GM12878 (cell line): ENCODE results near the gene GHRL. TPM values are rescaled to one million over a fixed set of nuclear protein-coding genes. Genes with fewer than 3 reads are reported as not detected.

Experiments used
- ATAC-seq: fragments of 200-7000 bp; cut with Tn5 transposase; 3 replicates; pipeline ENCODE4 v1.9.1; 2020; ENCODE audit warnings: mild to moderate bottlenecking, moderate library complexity
- BruUV-seq: library from RNA; stranded (reverse); fragments of 400-500 nt; replicated peaks from 2 replicates; lab custom pipeline; 2021; lab: Mats Ljungman, UMichigan
- CTCF ChIA-PET: fragments of 300-600 bp; sonication (Branson Sonifier 250); formaldehyde crosslinking; extraction: SDS; loops from one replicate; lab custom pipeline; 2021; ENCODE audit warnings: inconsistent platforms; lab: Yijun Ruan, JAX
- POLR2A ChIA-PET: fragments of 350-600 bp; formaldehyde crosslinking; extraction: SDS; loops from one replicate; lab custom pipeline; 2021; ENCODE audit warnings: inconsistent platforms; lab: Charles Lee
- RAD21 ChIA-PET: fragments of 300-600 bp; sonication (Branson Sonifier 250); formaldehyde crosslinking; loops from one replicate; lab custom pipeline; 2023; ENCODE audit warnings: antibody characterized with exemption; ENCODE audit not compliant: unreplicated experiment; lab: Charles Lee
- SMC1A ChIA-PET: fragments of 300-600 bp; sonication (Branson Sonifier 250); formaldehyde crosslinking; loops from one replicate; lab custom pipeline; 2023; ENCODE audit not compliant: unreplicated experiment, uncharacterized antibody; lab: Charles Lee
- DNase-seq: peaks from one replicate; pipeline ENCODE4 v3.0.0-alpha.2; 2011; ENCODE audit warnings: low read depth, low spot score
- FAIRE-seq: peaks from 3 replicates; lab custom pipeline; 2011; peaks lifted over from hg19 to GRCh38; lab: Jason Lieb, UNC
- H2AFZ ChIP-seq: 2 replicates; pipeline ENCODE4 v1.6.0; 2011; ENCODE audit warnings: low read depth, low read length, control low read depth; ENCODE audit not compliant: control insufficient read depth
- H3K27ac ChIP-seq: 2 replicates; pipeline ENCODE4 v1.5.1; 2011; ENCODE audit warnings: control low read depth; ENCODE audit not compliant: control insufficient read depth, insufficient read depth
- H3K27me3 ChIP-seq, 2 experiments: replicated peaks in 1 of 2; 2 replicates each; pipeline versions ENCODE4 v1.6.0 to v1.6.1; 2011; ENCODE audit warnings: low read length in 1 of 2; ENCODE audit not compliant: control insufficient read depth in 2 of 2, insufficient read depth in 2 of 2
- H3K36me3 ChIP-seq, 2 experiments: 2 replicates each; pipeline ENCODE4 v1.5.1; 2011; ENCODE audit warnings: low read length in 1 of 2; ENCODE audit not compliant: control insufficient read depth in 2 of 2, insufficient read depth in 2 of 2
- H3K4me1 ChIP-seq: 2 replicates; pipeline ENCODE4 v1.6.1; 2011; ENCODE audit warnings: mild to moderate bottlenecking, low read length, moderate library complexity, mixed read lengths; ENCODE audit not compliant: control insufficient read depth, insufficient read depth
- H3K4me2 ChIP-seq: 2 replicates; pipeline ENCODE4 v1.6.0; 2011; ENCODE audit warnings: control low read depth; ENCODE audit not compliant: control insufficient read depth, insufficient read depth
- H3K4me3 ChIP-seq: fragments of 200-600 bp; sonication (generic); 2 replicates; pipeline ENCODE4 v1.5.1; 2016
- H3K79me2 ChIP-seq: 2 replicates; pipeline ENCODE4 v1.6.0; 2011; ENCODE audit warnings: low read length; ENCODE audit not compliant: control insufficient read depth, insufficient read depth
- H3K9ac ChIP-seq: 2 replicates; pipeline ENCODE4 v1.8.0; 2011; ENCODE audit warnings: low read length, control low read depth, mixed read lengths; ENCODE audit not compliant: control insufficient read depth, insufficient read depth
- H3K9me3 ChIP-seq: replicated peaks from 3 replicates; pipeline ENCODE4 v1.5.1; 2011; ENCODE audit warnings: mild to moderate bottlenecking, low read length; ENCODE audit not compliant: control insufficient read depth, insufficient read depth
- H4K20me1 ChIP-seq: 2 replicates; pipeline ENCODE4 v1.6.0; 2011; ENCODE audit not compliant: control insufficient read depth, insufficient read depth
- BACH1 ChIP-seq: fragments of 450-650 bp; IDR thresholded peaks from 2 replicates; pipeline ENCODE4 v1.6.1; 2017; ENCODE audit warnings: mild to moderate bottlenecking, borderline replicate concordance
- EGR1 ChIP-seq, 2 experiments: IDR thresholded peaks; 1 replicate in 1 of 2; 2 replicates in 1 of 2; pipeline ENCODE4 v1.6.1; 2011 to 2012; ENCODE audit warnings: low read depth in 2 of 2, low read length in 2 of 2, borderline replicate concordance in 1 of 2, mild to moderate bottlenecking in 1 of 2, moderate library complexity in 1 of 2
- MYC ChIP-seq: IDR thresholded peaks from 2 replicates; pipeline ENCODE4 v1.6.1; 2011; ENCODE audit warnings: mild to moderate bottlenecking, low read length, moderate library complexity, inconsistent platforms; ENCODE audit not compliant: insufficient read depth, insufficient replicate concordance, insufficient read length, severe bottlenecking
- NR2C1 ChIP-seq: fragments of 450-650 bp; IDR thresholded peaks from 2 replicates; pipeline ENCODE4 v1.6.1; 2017; ENCODE audit warnings: antibody characterized with exemption, mild to moderate bottlenecking, moderate library complexity
- NR2F1 ChIP-seq: fragments of 450-650 bp; conservative IDR thresholded peaks from 2 replicates; pipeline ENCODE4 v1.6.1; 2017; ENCODE audit warnings: mild to moderate bottlenecking
- NRF1 ChIP-seq: conservative IDR thresholded peaks from 2 replicates; pipeline ENCODE4 v1.6.1; 2011; ENCODE audit warnings: mild to moderate bottlenecking, low read depth, low read length, improper control_type of control experiment
- SREBF2 ChIP-seq: IDR thresholded peaks from 2 replicates; pipeline ENCODE4 v1.6.1; 2012; ENCODE audit warnings: mild to moderate bottlenecking, low read length
- WGBS: methylation state at CpG from one replicate; pipeline ENCODE4 v1.1.6; 2016; ENCODE audit warnings: low lambda C conversion rate; ENCODE audit not compliant: insufficient replicate concordance, insufficient coverage; ENCODE audit errors: missing lambda C conversion rate; 5-methylcytosine and 5-hydroxymethylcytosine counted together
- in situ Hi-C: fragments of 300-500 bp; cut with MboI; formaldehyde crosslinking; loops from 9 replicates; pipeline ENCODE4 v1.14.3; 2018; ENCODE audit warnings: mixed read lengths
- intact Hi-C: fragments of 100-400 bp; cut with micrococcal nuclease; formaldehyde crosslinking; loops from one replicate; pipeline ENCODE4 v1.14.2; 2022; ENCODE audit not compliant: unreplicated experiment
- polyA plus RNA-seq, 11 experiments: library from polyadenylated mRNA; depleted of rRNA in 4 of 11; unstranded in 6 of 11; stranded (reverse) in 5 of 11; fragments of >200 nt; fragmentation: Nextera tagmentation in 4 of 11; fragmentation: Illumina TruSeq in 1 of 11; extraction: Ambion mirVana in 4 of 11; extraction: Trizol in 1 of 11; gene quantifications; 1 replicate in 1 of 11; 2 replicates in 10 of 11; pipeline versions ENCODE4 v1.2.1 to v1.2.3, GENCODE V29; 2011 to 2016; ENCODE audit warnings: inconsistent platforms in 2 of 11, missing spikeins in 2 of 11, low read depth in 1 of 11
- total RNA-seq, 4 experiments: library from RNA; depleted of rRNA in 3 of 4; stranded (reverse); fragments of >200 nt in 3 of 4; fragmentation: Illumina TruSeq in 1 of 4; extraction: Trizol in 1 of 4; gene quantifications; 2 replicates each; pipeline versions ENCODE4 v1.2.1 to v1.2.3, GENCODE V29; 2013 to 2021
- TF ChIP-seq, protein P1 (sequence below): IDR thresholded peaks from 2 replicates; pipeline ENCODE4 v1.6.1; 2012; ENCODE audit warnings: low read depth, low read length, improper control_type of control experiment

The GHRL gene
- total and polyA plus RNA-seq, 10 of the 15 experiments (the other 5 are each of a cell fraction or from before 2014, with no cell fraction given) = 0.35 to 2.2 (median 0.88) TPM

DNA sequence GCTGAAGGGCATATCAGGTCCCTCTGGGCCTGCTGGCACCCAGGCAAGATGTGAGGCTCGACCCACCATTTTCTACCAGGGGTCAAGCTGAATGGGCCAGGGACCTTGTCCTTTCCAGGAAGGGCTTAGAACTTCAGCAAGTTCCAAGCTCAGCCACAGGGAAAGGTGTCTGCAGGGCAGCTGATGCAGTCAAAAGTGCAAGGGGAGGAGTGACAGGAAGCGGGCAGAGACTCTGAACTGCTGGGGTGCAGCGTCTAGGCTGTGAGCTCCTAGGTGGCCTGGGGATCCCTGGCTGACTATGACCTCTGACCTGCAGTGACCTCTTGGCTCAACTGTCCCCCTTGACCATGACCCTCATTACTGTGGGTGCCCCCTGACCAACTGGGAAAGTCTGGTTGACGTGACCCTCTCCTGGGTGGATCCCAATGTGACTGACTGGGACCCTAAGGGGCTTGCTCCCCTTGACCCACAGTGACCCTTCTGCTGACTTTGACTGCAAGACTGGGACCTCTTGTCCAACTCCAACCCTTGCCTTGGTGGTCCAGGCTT, 42.5 kb upstream of the GHRL start:
- no peak for DNase-seq
- Histone ChIP-seq H3K9me3 (no peaks in the 10 kb centered on the region), H3K4me1 (peaks cover 5% of the 10 kb centered on the region; the same call in 1 of the 2 replicates), H3K79me2 (no peaks in the 10 kb centered on the region), H3K4me2 (no peak overlapping the region), H4K20me1 (no peaks in the 10 kb centered on the region), H3K27ac (no peak overlapping the region), H2AFZ (no peak overlapping the region), H3K9ac (no peak overlapping the region), H3K4me3 (no peak overlapping the region), H3K27me3 (0 out of 4 replicates have a peak, but pooled peaks cover 0 to 2% of the 10 kb centered on the region in 2 experiments), H3K36me3 (no peaks in the 10 kb centered on the region)
- no TSS peak for BruUV-seq
- TF ChIP-seq, protein P1, sequence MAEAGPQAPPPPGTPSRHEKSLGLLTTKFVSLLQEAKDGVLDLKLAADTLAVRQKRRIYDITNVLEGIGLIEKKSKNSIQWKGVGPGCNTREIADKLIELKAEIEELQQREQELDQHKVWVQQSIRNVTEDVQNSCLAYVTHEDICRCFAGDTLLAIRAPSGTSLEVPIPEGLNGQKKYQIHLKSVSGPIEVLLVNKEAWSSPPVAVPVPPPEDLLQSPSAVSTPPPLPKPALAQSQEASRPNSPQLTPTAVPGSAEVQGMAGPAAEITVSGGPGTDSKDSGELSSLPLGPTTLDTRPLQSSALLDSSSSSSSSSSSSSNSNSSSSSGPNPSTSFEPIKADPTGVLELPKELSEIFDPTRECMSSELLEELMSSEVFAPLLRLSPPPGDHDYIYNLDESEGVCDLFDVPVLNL = no peak
- TF ChIP-seq EGR1 (IDR thresholded peaks at IDR 0.05; ENCODE audit: borderline replicate concordance in 1 of 2, low read depth in 2 of 2, low read length in 2 of 2) = no peak
- TF ChIP-seq MYC = no peak
- no peak for TF ChIP-seq SREBF2
- TF ChIP-seq NR2C1 = no peak
- TF ChIP-seq NRF1 = no peak
- no peak for TF ChIP-seq BACH1
- TF ChIP-seq NR2F1 = 0 out of 2 replicates have a peak, but pooled peaks have one; percentile 14
- CTCF ChIA-PET = interaction anchor here (2.0 kb wide), 1 partner anchor 9 kb away, joined by 6 read pairs; no protein-coding TSS in a partner anchor
- POLR2A ChIA-PET = no interaction called here
- SMC1A ChIA-PET = interaction anchor here (1.4 kb wide), 1 partner anchor 13 kb away, joined by 5 read pairs; no protein-coding TSS in a partner anchor
- 13% methylated on average over 4 of the region's 4 CpGs for WGBS
- FAIRE-seq = no peak
- RAD21 ChIA-PET = no interaction called here
- 0 out of 3 replicates have a peak, but pooled peaks have one; percentile 17 for ATAC-seq
- intact Hi-C loops (no loop called here), in situ Hi-C loops (no loop called here)
